HEK293 (cell line): ENCODE results near the gene DDX17.

Experiments used
- BCL11B ChIP-seq: fragments of 450-650 bp; formaldehyde crosslinking; IDR thresholded peaks from 2 replicates; pipeline ENCODE4 v1.5.1; 2016; ENCODE audit warnings: low read depth, missing biosample characterization, missing genetic modification characterization
- BCL6B ChIP-seq: fragments of 450-650 bp; formaldehyde crosslinking; IDR thresholded peaks from 2 replicates; pipeline ENCODE4 v1.5.1; 2017; ENCODE audit warnings: missing biosample characterization, missing genetic modification characterization
- IKZF3 ChIP-seq: fragments of 450-650 bp; IDR thresholded peaks from 2 replicates; pipeline ENCODE4 v1.5.0; 2018; ENCODE audit warnings: missing biosample characterization, mild to moderate bottlenecking, missing genetic modification characterization, moderate library complexity
- INSM2 ChIP-seq: fragments of 450-650 bp; formaldehyde crosslinking; IDR thresholded peaks from 2 replicates; pipeline ENCODE4 v1.5.1; 2016; ENCODE audit warnings: missing biosample characterization, missing genetic modification characterization
- KLF10 ChIP-seq: fragments of 450-650 bp; IDR thresholded peaks from 2 replicates; pipeline ENCODE4 v1.5.1; 2018; ENCODE audit warnings: missing biosample characterization, mild to moderate bottlenecking, missing genetic modification characterization
- KLF17 ChIP-seq: fragments of 450-650 bp; formaldehyde crosslinking; IDR thresholded peaks from 2 replicates; pipeline ENCODE4 v1.5.1; 2016; ENCODE audit warnings: missing biosample characterization, missing genetic modification characterization
- OVOL3 ChIP-seq: fragments of 450-650 bp; formaldehyde crosslinking; IDR thresholded peaks from 2 replicates; pipeline ENCODE4 v1.5.1; 2016; ENCODE audit warnings: missing biosample characterization, missing genetic modification characterization
- PATZ1 ChIP-seq: fragments of 450-650 bp; formaldehyde crosslinking; IDR thresholded peaks from 2 replicates; pipeline ENCODE4 v1.5.1; 2016; ENCODE audit warnings: missing biosample characterization, missing genetic modification characterization
- PRDM6 ChIP-seq: fragments of 450-650 bp; formaldehyde crosslinking; IDR thresholded peaks from 2 replicates; pipeline ENCODE4 v1.5.1; 2017; ENCODE audit warnings: missing biosample characterization, missing genetic modification characterization
- SALL2 ChIP-seq: fragments of 450-650 bp; formaldehyde crosslinking; IDR thresholded peaks from 2 replicates; pipeline ENCODE4 v1.5.0; 2017; ENCODE audit warnings: missing biosample characterization, mild to moderate bottlenecking, missing genetic modification characterization, borderline replicate concordance
- SCRT1 ChIP-seq: fragments of 450-650 bp; formaldehyde crosslinking; IDR thresholded peaks from 2 replicates; pipeline ENCODE4 v1.5.1; 2016; ENCODE audit warnings: missing biosample characterization, missing genetic modification characterization, borderline replicate concordance
- SP7 ChIP-seq: fragments of 450-650 bp; formaldehyde crosslinking; IDR thresholded peaks from 2 replicates; pipeline ENCODE4 v1.5.1; 2016; ENCODE audit warnings: missing biosample characterization, missing genetic modification characterization
- ZBTB21 ChIP-seq: fragments of 450-650 bp; formaldehyde crosslinking; IDR thresholded peaks from 2 replicates; pipeline ENCODE4 v1.5.1; 2017; ENCODE audit warnings: missing biosample characterization, missing genetic modification characterization
- ZBTB26 ChIP-seq: fragments of 450-650 bp; formaldehyde crosslinking; optimal IDR thresholded peaks from 2 replicates; pipeline ENCODE3; 2016; ENCODE audit warnings: missing biosample characterization, mild to moderate bottlenecking, missing genetic modification characterization
- ZFHX2 ChIP-seq: fragments of 450-650 bp; formaldehyde crosslinking; conservative IDR thresholded peaks from 2 replicates; pipeline ENCODE4 v1.5.1; 2016; ENCODE audit warnings: missing biosample characterization, missing genetic modification characterization
- ZNF23 ChIP-seq: fragments of 450-650 bp; formaldehyde crosslinking; IDR thresholded peaks from 2 replicates; pipeline ENCODE4 v1.5.1; 2016; ENCODE audit warnings: missing biosample characterization, missing genetic modification characterization, borderline replicate concordance
- ZNF266 ChIP-seq: fragments of 450-650 bp; formaldehyde crosslinking; IDR thresholded peaks from 2 replicates; pipeline ENCODE4 v1.5.1; 2016; ENCODE audit warnings: missing biosample characterization, missing genetic modification characterization, low read depth
- ZNF341 ChIP-seq: fragments of 450-650 bp; formaldehyde crosslinking; IDR thresholded peaks from 2 replicates; pipeline ENCODE4; 2016; ENCODE audit warnings: low read depth, missing biosample characterization, missing genetic modification characterization
- ZNF398 ChIP-seq: fragments of 450-650 bp; formaldehyde crosslinking; IDR thresholded peaks from 2 replicates; pipeline ENCODE4 v1.5.1; 2017; ENCODE audit warnings: missing biosample characterization, missing genetic modification characterization
- ZNF48 ChIP-seq: fragments of 450-650 bp; formaldehyde crosslinking; IDR thresholded peaks from 2 replicates; pipeline ENCODE4 v1.5.1; 2016; ENCODE audit warnings: missing biosample characterization, missing genetic modification characterization
- ZNF513 ChIP-seq: fragments of 450-650 bp; IDR thresholded peaks from 2 replicates; pipeline ENCODE4 v1.5.1; 2018; ENCODE audit warnings: missing biosample characterization, missing genetic modification characterization
- ZNF561 ChIP-seq: fragments of 450-650 bp; IDR thresholded peaks from 2 replicates; pipeline ENCODE4 v1.5.1; 2018; ENCODE audit warnings: missing biosample characterization, missing genetic modification characterization, borderline replicate concordance
- ZNF670 ChIP-seq: fragments of 450-650 bp; formaldehyde crosslinking; IDR thresholded peaks from 2 replicates; pipeline ENCODE4 v1.5.1; 2016; ENCODE audit warnings: missing biosample characterization, missing genetic modification characterization, low read depth
- ZNF747 ChIP-seq: fragments of 450-650 bp; formaldehyde crosslinking; IDR thresholded peaks from 2 replicates; pipeline ENCODE4 v1.5.1; 2016; ENCODE audit warnings: missing biosample characterization, missing genetic modification characterization
- ZNF76 ChIP-seq: fragments of 450-650 bp; formaldehyde crosslinking; IDR thresholded peaks from 2 replicates; pipeline ENCODE4; 2016; ENCODE audit warnings: low read depth, missing biosample characterization, missing genetic modification characterization, borderline replicate concordance
- ZXDB ChIP-seq: fragments of 450-650 bp; formaldehyde crosslinking; IDR thresholded peaks from 2 replicates; pipeline ENCODE4 v1.5.1; 2016; ENCODE audit warnings: missing biosample characterization, missing genetic modification characterization

Gene DDX17

GRCh38 chr22:38467904-38468442 lies 38.1 kb downstream of the DDX17 start, which contains the start of gene KDELR3 (continued):
- TF ChIP-seq ZNF398 (tag by site-specific recombination): 0 out of 2 replicates have a peak, but pooled peaks have one; percentile 5
- TF ChIP-seq OVOL3 (tag by site-specific recombination): no peak
- TF ChIP-seq ZNF48: no peak
- TF ChIP-seq IKZF3: peak; percentile 90
- TF ChIP-seq ZXDB (tag by site-specific recombination): peak; percentile 40; the same call in 1 of the 2 replicates
- no peak for TF ChIP-seq PRDM6 (tag by site-specific recombination)
- TF ChIP-seq INSM2 (tag by site-specific recombination): 0 out of 2 replicates have a peak, but pooled peaks have one; percentile 20
- TF ChIP-seq ZNF266 (tag by site-specific recombination): no peak
- TF ChIP-seq SP7 (tag by site-specific recombination): 0 out of 2 replicates have a peak, but pooled peaks have one; percentile 6
- no peak for TF ChIP-seq SCRT1 (tag by site-specific recombination)
- no peak for TF ChIP-seq ZBTB21
- peak; percentile 77 for TF ChIP-seq ZFHX2 (tag by site-specific recombination)
- TF ChIP-seq BCL6B (tag by site-specific recombination): peak; percentile 86
- TF ChIP-seq ZNF670 (tag by site-specific recombination): no peak
- peak; percentile 75 for TF ChIP-seq ZBTB26
- no peak for TF ChIP-seq ZNF23 (tag by site-specific recombination)
- 0 out of 2 replicates have a peak, but pooled peaks have one; percentile 34 for TF ChIP-seq KLF10
- no peak for TF ChIP-seq ZNF747 (tag by site-specific recombination)
- TF ChIP-seq BCL11B: no peak
- no peak for TF ChIP-seq SALL2
- peak; percentile 34 for TF ChIP-seq PATZ1 (tag by site-specific recombination)
- no peak for TF ChIP-seq ZNF76 (tag by site-specific recombination)
- no peak for TF ChIP-seq ZNF341 (tag by site-specific recombination)
- TF ChIP-seq ZNF561: no peak
- TF ChIP-seq KLF17 (tag by site-specific recombination): peak; percentile 57
- TF ChIP-seq ZNF513 (tag by site-specific recombination): no peak
